GM12878 (cell line): Measurements from ENCODE around the gene AGBL3. TPM values are rescaled to one million over a fixed set of nuclear protein-coding genes. Genes with fewer than 3 reads are reported as not detected.

Experiments used
- ATAC-seq: fragments of 200-7000 bp; cut with Tn5 transposase; 3 replicates; pipeline ENCODE4 v1.9.1; 2020; ENCODE audit warnings: mild to moderate bottlenecking, moderate library complexity
- BruUV-seq: library from RNA; stranded (reverse); fragments of 400-500 nt; replicated peaks from 2 replicates; lab custom pipeline; 2021; lab: Mats Ljungman, UMichigan
- CTCF ChIA-PET: fragments of 300-600 bp; sonication (Branson Sonifier 250); formaldehyde crosslinking; extraction: SDS; loops from one replicate; lab custom pipeline; 2021; ENCODE audit warnings: inconsistent platforms; lab: Yijun Ruan, JAX
- POLR2A ChIA-PET: fragments of 350-600 bp; formaldehyde crosslinking; extraction: SDS; loops from one replicate; lab custom pipeline; 2021; ENCODE audit warnings: inconsistent platforms; lab: Charles Lee
- RAD21 ChIA-PET: fragments of 300-600 bp; sonication (Branson Sonifier 250); formaldehyde crosslinking; loops from one replicate; lab custom pipeline; 2023; ENCODE audit warnings: antibody characterized with exemption; ENCODE audit not compliant: unreplicated experiment; lab: Charles Lee
- SMC1A ChIA-PET: fragments of 300-600 bp; sonication (Branson Sonifier 250); formaldehyde crosslinking; loops from one replicate; lab custom pipeline; 2023; ENCODE audit not compliant: unreplicated experiment, uncharacterized antibody; lab: Charles Lee
- DNase-seq: peaks from one replicate; pipeline ENCODE4 v3.0.0-alpha.2; 2011; ENCODE audit warnings: low read depth, low spot score
- FAIRE-seq: peaks from 3 replicates; lab custom pipeline; 2011; peaks lifted over from hg19 to GRCh38; lab: Jason Lieb, UNC
- H2AFZ ChIP-seq: 2 replicates; pipeline ENCODE4 v1.6.0; 2011; ENCODE audit warnings: low read depth, low read length, control low read depth; ENCODE audit not compliant: control insufficient read depth
- H3K27ac ChIP-seq: 2 replicates; pipeline ENCODE4 v1.5.1; 2011; ENCODE audit warnings: control low read depth; ENCODE audit not compliant: control insufficient read depth, insufficient read depth
- H3K27me3 ChIP-seq, 2 experiments: replicated peaks in 1 of 2; 2 replicates each; pipeline versions ENCODE4 v1.6.0 to v1.6.1; 2011; ENCODE audit warnings: low read length in 1 of 2; ENCODE audit not compliant: control insufficient read depth in 2 of 2, insufficient read depth in 2 of 2
- H3K36me3 ChIP-seq, 2 experiments: 2 replicates each; pipeline ENCODE4 v1.5.1; 2011; ENCODE audit warnings: low read length in 1 of 2; ENCODE audit not compliant: control insufficient read depth in 2 of 2, insufficient read depth in 2 of 2
- H3K4me1 ChIP-seq: 2 replicates; pipeline ENCODE4 v1.6.1; 2011; ENCODE audit warnings: mild to moderate bottlenecking, low read length, moderate library complexity, mixed read lengths; ENCODE audit not compliant: control insufficient read depth, insufficient read depth
- H3K4me2 ChIP-seq: 2 replicates; pipeline ENCODE4 v1.6.0; 2011; ENCODE audit warnings: control low read depth; ENCODE audit not compliant: control insufficient read depth, insufficient read depth
- H3K4me3 ChIP-seq: fragments of 200-600 bp; sonication (generic); 2 replicates; pipeline ENCODE4 v1.5.1; 2016
- H3K79me2 ChIP-seq: 2 replicates; pipeline ENCODE4 v1.6.0; 2011; ENCODE audit warnings: low read length; ENCODE audit not compliant: control insufficient read depth, insufficient read depth
- H3K9ac ChIP-seq: 2 replicates; pipeline ENCODE4 v1.8.0; 2011; ENCODE audit warnings: low read length, control low read depth, mixed read lengths; ENCODE audit not compliant: control insufficient read depth, insufficient read depth
- H3K9me3 ChIP-seq: replicated peaks from 3 replicates; pipeline ENCODE4 v1.5.1; 2011; ENCODE audit warnings: mild to moderate bottlenecking, low read length; ENCODE audit not compliant: control insufficient read depth, insufficient read depth
- H4K20me1 ChIP-seq: 2 replicates; pipeline ENCODE4 v1.6.0; 2011; ENCODE audit not compliant: control insufficient read depth, insufficient read depth
- ASH2L ChIP-seq: fragments of 300-600, 200-600 bp; sonication (generic); IDR thresholded peaks from 2 replicates; pipeline ENCODE4 v1.6.1; 2017; ENCODE audit warnings: low read depth, mild to moderate bottlenecking, borderline replicate concordance
- ATF7 ChIP-seq: fragments of 450-650 bp; IDR thresholded peaks from 2 replicates; pipeline ENCODE4 v1.6.1; 2016; ENCODE audit warnings: low read depth, mild to moderate bottlenecking
- BCL11A ChIP-seq: IDR thresholded peaks from 2 replicates; pipeline ENCODE4 v1.6.1; 2011; ENCODE audit warnings: low read depth, low read length
- CBX3 ChIP-seq: fragments of 200-600 bp; sonication (generic); IDR thresholded peaks from 2 replicates; pipeline ENCODE4 v1.6.1; 2016; ENCODE audit warnings: low read depth, borderline replicate concordance
- EZH2 ChIP-seq: IDR thresholded peaks from 2 replicates; pipeline ENCODE4 v1.6.1; 2012; ENCODE audit warnings: low read depth, mild to moderate bottlenecking, control low read depth, inconsistent platforms, low read length, borderline replicate concordance; ENCODE audit not compliant: control insufficient read depth
- FOXM1 ChIP-seq: IDR thresholded peaks from 2 replicates; pipeline ENCODE4 v1.6.1; 2012; ENCODE audit warnings: low read depth, mild to moderate bottlenecking, inconsistent platforms, low read length, moderate library complexity
- JUNB ChIP-seq: IDR thresholded peaks from 2 replicates; pipeline ENCODE4 v1.6.1; 2016; ENCODE audit warnings: antibody characterized with exemption, mild to moderate bottlenecking
- MTA2 ChIP-seq: fragments of 450-650 bp; IDR thresholded peaks from 2 replicates; pipeline ENCODE4 v1.6.1; 2016; ENCODE audit warnings: low read depth, mild to moderate bottlenecking, moderate library complexity
- MYC ChIP-seq: IDR thresholded peaks from 2 replicates; pipeline ENCODE4 v1.6.1; 2011; ENCODE audit warnings: mild to moderate bottlenecking, low read length, moderate library complexity, inconsistent platforms; ENCODE audit not compliant: insufficient read depth, insufficient replicate concordance, insufficient read length, severe bottlenecking
- NFXL1 ChIP-seq: fragments of 450-650 bp; IDR thresholded peaks from 2 replicates; pipeline ENCODE4 v1.6.1; 2017; ENCODE audit warnings: antibody characterized with exemption, mild to moderate bottlenecking, borderline replicate concordance
- NRF1 ChIP-seq: conservative IDR thresholded peaks from 2 replicates; pipeline ENCODE4 v1.6.1; 2011; ENCODE audit warnings: mild to moderate bottlenecking, low read depth, low read length, improper control_type of control experiment
- PAX5 ChIP-seq: IDR thresholded peaks from 2 replicates; pipeline ENCODE4 v1.6.1; 2011; ENCODE audit warnings: low read depth, low read length, borderline replicate concordance
- POU2F2 ChIP-seq: IDR thresholded peaks from 3 replicates; pipeline ENCODE4 v1.6.1; 2011; ENCODE audit warnings: low read depth, mild to moderate bottlenecking, low read length, borderline replicate concordance
- RAD51 ChIP-seq: fragments of 450-650 bp; IDR thresholded peaks from 2 replicates; pipeline ENCODE4 v1.6.1; 2016; ENCODE audit warnings: moderate library complexity, mild to moderate bottlenecking, inconsistent platforms
- RCOR1 ChIP-seq: conservative IDR thresholded peaks from 2 replicates; pipeline ENCODE4 v1.6.1; 2012; ENCODE audit warnings: low read depth, low read length, improper control_type of control experiment
- RELB ChIP-seq: fragments of 450-650 bp; IDR thresholded peaks from 2 replicates; pipeline ENCODE4 v1.6.1; 2017; ENCODE audit warnings: low read depth, mild to moderate bottlenecking, moderate library complexity
- SREBF2 ChIP-seq: IDR thresholded peaks from 2 replicates; pipeline ENCODE4 v1.6.1; 2012; ENCODE audit warnings: mild to moderate bottlenecking, low read length
- SUZ12 ChIP-seq: fragments of 200-600 bp; sonication (generic); IDR thresholded peaks from one replicate; pipeline ENCODE4 v1.6.1; 2018; ENCODE audit warnings: antibody characterized with exemption, mild to moderate bottlenecking; ENCODE audit not compliant: unreplicated experiment
- ZNF384 ChIP-seq: IDR thresholded peaks from 2 replicates; pipeline ENCODE4 v1.6.1; 2012; ENCODE audit warnings: low read depth, mild to moderate bottlenecking, low read length, improper control_type of control experiment, borderline replicate concordance
- ZSCAN29 ChIP-seq: fragments of 450-650 bp; IDR thresholded peaks from 2 replicates; pipeline ENCODE4 v1.6.1; 2017; ENCODE audit warnings: mild to moderate bottlenecking, moderate library complexity
- in situ Hi-C: fragments of 300-500 bp; cut with MboI; formaldehyde crosslinking; loops from 9 replicates; pipeline ENCODE4 v1.14.3; 2018; ENCODE audit warnings: mixed read lengths
- intact Hi-C: fragments of 100-400 bp; cut with micrococcal nuclease; formaldehyde crosslinking; loops from one replicate; pipeline ENCODE4 v1.14.2; 2022; ENCODE audit not compliant: unreplicated experiment
- polyA plus RNA-seq, 11 experiments: library from polyadenylated mRNA; depleted of rRNA in 4 of 11; unstranded in 6 of 11; stranded (reverse) in 5 of 11; fragments of >200 nt; fragmentation: Nextera tagmentation in 4 of 11; fragmentation: Illumina TruSeq in 1 of 11; extraction: Ambion mirVana in 4 of 11; extraction: Trizol in 1 of 11; gene quantifications; 1 replicate in 1 of 11; 2 replicates in 10 of 11; pipeline versions ENCODE4 v1.2.1 to v1.2.3, GENCODE V29; 2011 to 2016; ENCODE audit warnings: inconsistent platforms in 2 of 11, missing spikeins in 2 of 11, low read depth in 1 of 11
- total RNA-seq, 4 experiments: library from RNA; depleted of rRNA in 3 of 4; stranded (reverse); fragments of >200 nt in 3 of 4; fragmentation: Illumina TruSeq in 1 of 4; extraction: Trizol in 1 of 4; gene quantifications; 2 replicates each; pipeline versions ENCODE4 v1.2.1 to v1.2.3, GENCODE V29; 2013 to 2021
- TF ChIP-seq, protein P1 (sequence below): fragments of 450-650 bp; conservative IDR thresholded peaks from 2 replicates; pipeline ENCODE4 v1.6.1; 2017; ENCODE audit warnings: mild to moderate bottlenecking, moderate library complexity
- TF ChIP-seq, protein P2 (sequence below): IDR thresholded peaks from 2 replicates; pipeline ENCODE4 v1.6.1; 2011; ENCODE audit warnings: low read depth, mild to moderate bottlenecking, low read length, moderate library complexity, borderline replicate concordance; ENCODE audit errors: extremely low read depth

The AGBL3 gene
- total and polyA plus RNA-seq, 10 of the 15 experiments (the other 5 are each of a cell fraction or from before 2014, with no cell fraction given) = 0.82 to 12.4 (median 3.7) TPM

DNA sequence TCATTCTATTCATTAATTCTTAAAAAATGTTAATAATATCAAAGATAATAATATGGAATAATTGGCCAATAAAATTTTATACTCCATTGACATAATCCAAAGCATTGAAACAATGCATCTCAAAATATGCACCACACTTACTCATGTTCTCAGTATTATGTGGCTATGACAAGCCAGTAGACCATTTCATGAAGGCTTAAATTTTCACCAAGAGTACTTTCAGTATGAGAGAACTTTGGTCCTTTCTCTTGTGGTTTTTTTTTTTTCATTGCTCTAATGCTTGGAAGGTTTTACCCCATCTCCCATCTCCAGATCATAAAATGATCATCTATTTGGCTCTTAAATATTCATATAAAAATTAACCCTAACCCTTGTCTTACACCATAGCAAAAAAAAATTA, 116.1 kb downstream of the AGBL3 start:
- ChIA-PET SMC1A (interaction anchor here (0.9 to 1.6 kb wide), 4 partner anchors 8 to 48 kb away, joined by 3 to 6 read pairs (median 3); partner anchors contain the start of gene TMEM140), CTCF (interaction anchor here (1.0 to 1.7 kb wide), 3 partner anchors 17 to 107 kb away, joined by 3 to 4 read pairs (median 3); no protein-coding TSS in a partner anchor), RAD21 (interaction anchor here (1.1 to 1.2 kb wide), 3 partner anchors 44 to 110 kb away, joined by 3 read pairs; partner anchors contain the start of gene TMEM140), POLR2A (interaction anchor here (1.5 kb wide), 1 partner anchor 106 kb away, joined by 3 read pairs; no protein-coding TSS in a partner anchor)
- H4K20me1 ChIP-seq = no peaks in the 10 kb centered on the region
- BruUV-seq = no TSS peak
- no peaks in the 10 kb centered on the region for H3K4me1 ChIP-seq
- no peak overlapping the region for H3K9ac ChIP-seq
- peaks cover 3% of the 10 kb centered on the region; the same call in 2 of the 3 replicates for H3K9me3 ChIP-seq
- no peaks in the 10 kb centered on the region for H3K27me3 ChIP-seq
- H3K27ac ChIP-seq = no peak overlapping the region
- intact Hi-C loops = loop anchor here (2.0 to 5.0 kb wide), 2 partner anchors 45 to 106 kb away; partner anchors contain the start of gene TMEM140
- in situ Hi-C loops = no loop called here
- H3K4me2 ChIP-seq = no peak overlapping the region
- H3K36me3 ChIP-seq = no peaks in the 10 kb centered on the region
- no peak overlapping the region for H2AFZ ChIP-seq
- peak; percentile 41 for DNase-seq
- ATAC-seq = peak; percentile 99
- H3K4me3 ChIP-seq = no peak overlapping the region
- FAIRE-seq = peak; percentile 80
- H3K79me2 ChIP-seq = no peaks in the 10 kb centered on the region
- TF ChIP-seq BCL11A = peak; percentile 79; the same call in 1 of the 2 replicates
- no peak for TF ChIP-seq CBX3
- no peak for TF ChIP-seq NRF1
- TF ChIP-seq ZSCAN29 = no peak
- TF ChIP-seq FOXM1 = peak; percentile 71; the same call in 1 of the 2 replicates
- peak; percentile 93 for TF ChIP-seq JUNB
- no peak for TF ChIP-seq NFXL1
- TF ChIP-seq POU2F2 = 0 out of 3 replicates have a peak, but pooled peaks have one; percentile 21
- TF ChIP-seq, protein P1, sequence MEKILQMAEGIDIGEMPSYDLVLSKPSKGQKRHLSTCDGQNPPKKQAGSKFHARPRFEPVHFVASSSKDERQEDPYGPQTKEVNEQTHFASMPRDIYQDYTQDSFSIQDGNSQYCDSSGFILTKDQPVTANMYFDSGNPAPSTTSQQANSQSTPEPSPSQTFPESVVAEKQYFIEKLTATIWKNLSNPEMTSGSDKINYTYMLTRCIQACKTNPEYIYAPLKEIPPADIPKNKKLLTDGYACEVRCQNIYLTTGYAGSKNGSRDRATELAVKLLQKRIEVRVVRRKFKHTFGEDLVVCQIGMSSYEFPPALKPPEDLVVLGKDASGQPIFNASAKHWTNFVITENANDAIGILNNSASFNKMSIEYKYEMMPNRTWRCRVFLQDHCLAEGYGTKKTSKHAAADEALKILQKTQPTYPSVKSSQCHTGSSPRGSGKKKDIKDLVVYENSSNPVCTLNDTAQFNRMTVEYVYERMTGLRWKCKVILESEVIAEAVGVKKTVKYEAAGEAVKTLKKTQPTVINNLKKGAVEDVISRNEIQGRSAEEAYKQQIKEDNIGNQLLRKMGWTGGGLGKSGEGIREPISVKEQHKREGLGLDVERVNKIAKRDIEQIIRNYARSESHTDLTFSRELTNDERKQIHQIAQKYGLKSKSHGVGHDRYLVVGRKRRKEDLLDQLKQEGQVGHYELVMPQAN = no peak
- TF ChIP-seq MTA2 = peak; percentile 57
- TF ChIP-seq ZNF384 = peak; percentile 78; the same call in 1 of the 2 replicates
- TF ChIP-seq ATF7 = peak; percentile 56; the same call in 1 of the 2 replicates
- TF ChIP-seq EZH2 = no peak
- TF ChIP-seq MYC = no peak
- TF ChIP-seq SUZ12 = no peak
- peak; percentile 37; the same call in 1 of the 2 replicates for TF ChIP-seq RELB
- no peak for TF ChIP-seq RCOR1
- no peak for TF ChIP-seq ASH2L
- TF ChIP-seq, protein P2, sequence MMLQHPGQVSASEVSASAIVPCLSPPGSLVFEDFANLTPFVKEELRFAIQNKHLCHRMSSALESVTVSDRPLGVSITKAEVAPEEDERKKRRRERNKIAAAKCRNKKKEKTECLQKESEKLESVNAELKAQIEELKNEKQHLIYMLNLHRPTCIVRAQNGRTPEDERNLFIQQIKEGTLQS = no peak
- no peak for TF ChIP-seq SREBF2
- no peak for TF ChIP-seq RAD51
- TF ChIP-seq PAX5 = 0 out of 2 replicates have a peak, but pooled peaks have one; percentile 47
